GM10248 (cell line): ENCODE measurements around the gene CMKLR1.

ENCODE experiments used
- CTCF ChIA-PET: fragments of 300-600 bp; sonication (Branson Sonifier 250); formaldehyde crosslinking; extraction: SDS; loops from one replicate; lab custom pipeline; 2021; ENCODE audit warnings: antibody characterized with exemption; lab: Yijun Ruan, JAX
- POLR2A ChIA-PET: fragments of 350-650 bp; sonication (Branson Sonifier 250); formaldehyde crosslinking; extraction: SDS; loops from one replicate; lab custom pipeline; 2020; ENCODE audit warnings: antibody characterized with exemption; lab: Yijun Ruan, JAX
- DNase-seq: peaks from one replicate; pipeline ENCODE4 v3.0.0; 2012; ENCODE audit errors: extremely low spot score
- CTCF ChIP-seq: IDR thresholded peaks from 2 replicates; pipeline ENCODE4 v1.5.1; 2012; ENCODE audit warnings: mild to moderate bottlenecking, low read depth; ENCODE audit errors: extremely low read depth, missing control alignments, control extremely low read depth

The CMKLR1 gene

GRCh38 chr12:108306506-108306905 lies 32.6 kb downstream of the CMKLR1 start:
- ChIA-PET CTCF (interaction anchor here (1.2 to 3.7 kb wide), 5 partner anchors 9 to 55 kb away, joined by 4 to 16 read pairs (median 10); no protein-coding TSS in a partner anchor), POLR2A (interaction anchor here (0.8 kb wide), 1 partner anchor 8 kb away, joined by 3 read pairs; no protein-coding TSS in a partner anchor)
- TF ChIP-seq CTCF, result no peak
- no peak for DNase-seq

GRCh38 chr12:108305991-108306501 lies 33.1 kb downstream of the CMKLR1 start:
- no peak for TF ChIP-seq CTCF
- DNase-seq, result no peak
- ChIA-PET CTCF (interaction anchor here (1.4 to 3.7 kb wide), 4 partner anchors 8 to 151 kb away, joined by 3 to 16 read pairs (median 9); no protein-coding TSS in a partner anchor), POLR2A (no interaction called here)

- ChIA-PET POLR2A (no interaction called here), CTCF (interaction anchor here (1.4 to 3.7 kb wide), 3 partner anchors 15 to 152 kb away, joined by 3 to 15 read pairs (median 3); no protein-coding TSS in a partner anchor)
- TF ChIP-seq CTCF, result no peak
- no peak for DNase-seq
Observed at GRCh38 chr12:108305520-108305919, 33.6 kb downstream of the CMKLR1 start.

GRCh38 chr12:108304633-108305032 lies 34.5 kb downstream of the CMKLR1 start:
- CTCF ChIA-PET, result interaction anchor here (1.4 kb wide), 2 partner anchors 32 to 153 kb away, joined by 3 read pairs; no protein-coding TSS in a partner anchor
- DNase-seq, result no peak
- POLR2A ChIA-PET, result no interaction called here
- no peak for TF ChIP-seq CTCF

GRCh38 chr12:108303703-108304102 lies 35.4 kb downstream of the CMKLR1 start:
- CTCF ChIA-PET, result no interaction called here
- POLR2A ChIA-PET, result no interaction called here
- DNase-seq, result no peak
- no peak for TF ChIP-seq CTCF

- CTCF ChIA-PET, result no interaction called here
- DNase-seq, result no peak
- POLR2A ChIA-PET, result no interaction called here
- TF ChIP-seq CTCF, result no peak
Observed at GRCh38 chr12:108302403-108303311, 36.5 kb downstream of the CMKLR1 start.
